Suprapubic skin (tissue), 4 donors: ENCODE measurements around the gene ZFP1. TPM values are rescaled to one million over a fixed set of nuclear protein-coding genes. Genes with fewer than 3 reads are reported as not detected.

ENCODE experiments used
- DNase-seq, 2 donors: peaks; one replicate each; pipeline ENCODE4 v3.0.0-alpha.2; 2019; ENCODE audit warnings: low spot score in 2 of 2
- H3K27ac ChIP-seq: fragments of 200-600 bp; sonication (generic); one replicate; pipeline ENCODE4 v1.5.1; 2019
- H3K27me3 ChIP-seq: fragments of 200-600 bp; sonication (generic); one replicate; pipeline ENCODE4 v1.5.1; 2019
- H3K36me3 ChIP-seq: fragments of 200-600 bp; sonication (generic); one replicate; pipeline ENCODE4 v1.5.1; 2019
- H3K4me1 ChIP-seq: fragments of 200-600 bp; sonication (generic); one replicate; pipeline ENCODE4 v1.5.1; 2019
- H3K4me3 ChIP-seq: fragments of 200-600 bp; sonication (generic); one replicate; pipeline ENCODE4 v1.5.1; 2019; ENCODE audit warnings: mild to moderate bottlenecking
- H3K9me3 ChIP-seq: fragments of 200-600 bp; sonication (generic); one replicate; pipeline ENCODE4 v1.5.1; 2019
- EP300 ChIP-seq: sonication (generic); formaldehyde crosslinking; IDR thresholded peaks from one replicate; pipeline ENCODE4 v1.6.1; 2017; ENCODE audit warnings: antibody characterized with exemption
- POLR2A ChIP-seq, 2 donors: fragments of 450-650 bp; IDR thresholded peaks; one replicate each; pipeline ENCODE4 v1.6.1; 2017; ENCODE audit warnings: antibody characterized with exemption in 2 of 2, mild to moderate bottlenecking in 2 of 2, moderate library complexity in 2 of 2
- POLR2AphosphoS5 ChIP-seq, 3 donors: sonication (generic); formaldehyde crosslinking; IDR thresholded peaks; one replicate each; pipeline ENCODE4 v1.6.1; 2017; ENCODE audit warnings: antibody characterized with exemption in 3 of 3
- WGBS: methylation state at CpG from one replicate; pipeline ENCODE4 v1.1.5; 2018; 5-methylcytosine and 5-hydroxymethylcytosine counted together
- total RNA-seq, 4 donors: library from RNA; depleted of rRNA; stranded (reverse); fragments of >200 nt; gene quantifications; one replicate each; pipeline ENCODE4 v1.1.0, GENCODE V29; 2016
- TF ChIP-seq, protein P1 (sequence below), 2 donors: fragments of 200-600 bp in 1 of 2; fragments of 450-650 bp in 1 of 2; sonication (generic) in 1 of 2; IDR thresholded peaks; one replicate each; pipeline ENCODE4 v1.5.1; 2016 to 2019; ENCODE audit warnings: antibody characterized with exemption in 2 of 2, mild to moderate bottlenecking in 1 of 2, moderate library complexity in 1 of 2

Gene ZFP1
- total RNA-seq, 4 donors from 2014 or later: 4.4 to 8.7 (median 6.8) TPM

DNA sequence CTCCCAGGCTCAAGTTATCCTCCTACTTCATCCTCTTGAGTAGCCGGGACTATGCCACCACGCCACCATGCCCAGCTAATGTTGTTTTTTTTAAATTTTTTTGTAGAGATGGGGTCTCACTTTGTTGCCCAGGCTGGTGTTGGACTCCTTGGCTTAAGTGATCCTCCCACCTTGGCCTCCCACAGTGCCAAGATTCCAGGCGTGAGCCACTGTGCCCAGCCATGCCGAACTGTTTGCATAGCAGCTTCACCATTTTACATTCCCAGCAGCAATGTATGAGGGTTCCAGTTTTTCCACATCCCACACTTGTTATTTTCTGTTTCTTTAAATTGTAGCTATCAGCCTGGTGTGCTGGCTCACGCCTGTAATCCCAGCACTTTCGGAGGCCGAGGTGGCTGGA, 68.3 kb downstream of the ZFP1 start:
- TF ChIP-seq POLR2AphosphoS5 (IDR thresholded peaks at IDR 0.05) (no peak), EP300 (no peak), POLR2A (IDR thresholded peaks at IDR 0.05) (no peak)
- TF ChIP-seq, protein P1, sequence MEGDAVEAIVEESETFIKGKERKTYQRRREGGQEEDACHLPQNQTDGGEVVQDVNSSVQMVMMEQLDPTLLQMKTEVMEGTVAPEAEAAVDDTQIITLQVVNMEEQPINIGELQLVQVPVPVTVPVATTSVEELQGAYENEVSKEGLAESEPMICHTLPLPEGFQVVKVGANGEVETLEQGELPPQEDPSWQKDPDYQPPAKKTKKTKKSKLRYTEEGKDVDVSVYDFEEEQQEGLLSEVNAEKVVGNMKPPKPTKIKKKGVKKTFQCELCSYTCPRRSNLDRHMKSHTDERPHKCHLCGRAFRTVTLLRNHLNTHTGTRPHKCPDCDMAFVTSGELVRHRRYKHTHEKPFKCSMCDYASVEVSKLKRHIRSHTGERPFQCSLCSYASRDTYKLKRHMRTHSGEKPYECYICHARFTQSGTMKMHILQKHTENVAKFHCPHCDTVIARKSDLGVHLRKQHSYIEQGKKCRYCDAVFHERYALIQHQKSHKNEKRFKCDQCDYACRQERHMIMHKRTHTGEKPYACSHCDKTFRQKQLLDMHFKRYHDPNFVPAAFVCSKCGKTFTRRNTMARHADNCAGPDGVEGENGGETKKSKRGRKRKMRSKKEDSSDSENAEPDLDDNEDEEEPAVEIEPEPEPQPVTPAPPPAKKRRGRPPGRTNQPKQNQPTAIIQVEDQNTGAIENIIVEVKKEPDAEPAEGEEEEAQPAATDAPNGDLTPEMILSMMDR (IDR thresholded peaks at IDR 0.05): no peak
- 90% methylated on average over 7 of the region's 7 CpGs for WGBS
- Histone ChIP-seq H3K27ac (no peak overlapping the region), H3K36me3 (no peaks in the 10 kb centered on the region), H3K27me3 (no peaks in the 10 kb centered on the region), H3K4me1 (no peaks in the 10 kb centered on the region), H3K9me3 (no peaks in the 10 kb centered on the region), H3K4me3 (no peak overlapping the region)
- no peak for DNase-seq

DNA sequence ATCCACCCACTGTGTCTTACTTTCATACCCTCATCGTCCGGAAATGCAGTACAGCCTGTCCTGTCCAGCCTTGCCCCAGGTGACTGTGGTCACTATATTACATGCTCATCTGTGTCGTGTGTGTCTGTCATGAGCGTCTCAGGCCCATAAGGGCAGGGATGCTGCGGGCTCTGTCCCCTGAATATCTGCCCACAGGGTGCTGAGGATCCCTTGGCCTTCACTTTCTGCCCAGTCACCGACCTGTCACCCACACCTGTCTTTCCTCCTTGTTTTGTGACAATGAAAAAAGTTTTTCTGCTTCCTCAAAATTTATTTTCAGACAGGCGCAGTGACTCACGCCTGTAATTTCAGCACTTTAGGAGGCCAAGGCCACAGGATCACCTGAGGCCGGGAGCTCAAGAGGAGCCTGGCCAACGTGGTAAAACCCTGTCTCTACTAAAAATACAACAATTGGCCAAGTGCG, 69.1 kb downstream of the ZFP1 start:
- 91% methylated on average over 11 of the region's 11 CpGs for WGBS

DNA sequence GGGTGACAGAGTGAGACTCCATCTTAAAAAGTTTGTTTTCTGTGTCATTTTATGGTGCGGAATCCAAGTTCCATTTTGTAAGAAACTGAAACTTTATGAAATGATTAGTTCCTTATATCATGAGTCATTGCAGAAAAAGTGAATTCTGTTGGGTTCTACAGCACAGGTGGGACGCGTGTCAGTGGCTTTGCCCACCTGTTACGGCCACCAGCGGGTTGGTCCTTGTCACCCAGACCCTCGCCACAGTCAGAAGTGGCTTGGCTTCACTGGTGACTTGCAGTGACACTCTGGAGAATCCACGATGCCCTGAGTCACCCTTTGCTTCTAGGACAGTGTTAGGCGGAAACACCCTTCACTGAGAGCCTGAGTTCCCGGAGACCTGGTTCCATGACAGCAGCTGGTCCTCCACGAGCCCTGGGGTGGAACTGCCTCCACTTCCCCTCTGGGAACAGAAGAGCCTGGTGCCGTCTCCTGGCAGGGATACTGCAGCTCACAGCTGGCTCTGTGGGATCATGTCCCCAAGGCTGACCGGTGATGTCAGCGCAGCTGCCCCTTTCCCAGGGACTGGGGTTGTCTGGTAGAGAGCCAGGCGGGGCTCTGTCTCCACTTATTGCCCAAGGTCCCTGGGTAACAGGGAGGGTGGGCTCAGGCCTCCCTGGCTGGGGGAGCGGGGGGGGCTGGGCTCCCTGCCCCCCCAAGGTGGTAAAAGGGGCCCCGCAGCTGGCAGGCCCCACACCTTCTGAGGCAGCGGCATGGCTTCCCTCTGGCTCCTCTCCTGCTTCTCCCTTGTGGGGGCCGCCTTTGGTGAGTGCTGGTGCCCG, 70.1 kb downstream of the ZFP1 start, which contains the start of gene CTRB1:
Gene CTRB1 (plus strand): TSS at position 733 of the 821 bp plus-strand sequence. CDS start 20 bp downstream, at position 753.
- DNase-seq: no peak
- TF ChIP-seq POLR2AphosphoS5 (IDR thresholded peaks at IDR 0.05) (no peak), POLR2A (IDR thresholded peaks at IDR 0.05) (no peak), EP300 (no peak)
- TF ChIP-seq, protein P1 (IDR thresholded peaks at IDR 0.05): no peak
- H3K27ac ChIP-seq: no peak within 1 kb of the TSS
- no peaks in the 10 kb centered on the region for H3K27me3 ChIP-seq
- no peaks in the 10 kb centered on the region for H3K36me3 ChIP-seq
- H3K4me1 ChIP-seq: no peaks in the 10 kb centered on the region
- no peak within 1 kb of the TSS for H3K4me3 ChIP-seq
- 78% methylated on average over 12 of the region's 19 CpGs for WGBS
- no peaks in the 10 kb centered on the region for H3K9me3 ChIP-seq

More for the DNA sequence above, 69.1 kb downstream of the ZFP1 start:
- H3K36me3 ChIP-seq: no peaks in the 10 kb centered on the region
- no peaks in the 10 kb centered on the region for H3K9me3 ChIP-seq
- H3K27me3 ChIP-seq: no peaks in the 10 kb centered on the region
- no peak for TF ChIP-seq EP300
- no peak for TF ChIP-seq POLR2AphosphoS5 (IDR thresholded peaks at IDR 0.05)
- TF ChIP-seq POLR2A (IDR thresholded peaks at IDR 0.05): no peak
- TF ChIP-seq, protein P1 (IDR thresholded peaks at IDR 0.05): no peak
- no peak for DNase-seq
- H3K4me3 ChIP-seq: no peak overlapping the region
- no peaks in the 10 kb centered on the region for H3K4me1 ChIP-seq
- no peak overlapping the region for H3K27ac ChIP-seq

DNA sequence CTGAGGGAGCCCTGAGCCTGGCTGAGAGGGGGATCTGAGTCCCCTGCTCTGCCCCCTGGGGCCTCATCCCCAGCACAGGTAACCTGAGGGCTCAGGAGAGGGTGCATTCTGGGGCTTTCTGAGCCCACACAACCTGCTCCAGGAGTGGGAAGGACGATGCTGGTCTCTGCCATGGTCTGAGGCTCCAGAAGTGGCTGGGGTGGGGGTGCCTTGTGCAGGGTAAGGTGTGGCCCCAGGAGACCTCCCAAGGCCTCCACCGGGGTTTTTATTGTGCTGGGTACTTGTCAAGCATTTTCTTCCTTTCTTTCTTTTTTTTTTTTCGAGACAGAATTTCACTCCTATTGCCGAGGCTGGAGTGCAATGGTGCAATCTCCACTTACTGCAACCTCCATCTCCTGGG, 70.8 kb downstream of the ZFP1 start:
- Histone ChIP-seq H3K27ac (no peak overlapping the region), H3K27me3 (peaks cover under 1% of the 10 kb centered on the region), H3K4me1 (no peaks in the 10 kb centered on the region), H3K4me3 (no peak overlapping the region), H3K9me3 (no peaks in the 10 kb centered on the region), H3K36me3 (no peaks in the 10 kb centered on the region)
- TF ChIP-seq, protein P1 (IDR thresholded peaks at IDR 0.05): no peak
- no peak for TF ChIP-seq POLR2AphosphoS5 (IDR thresholded peaks at IDR 0.05)
- TF ChIP-seq EP300: no peak
- TF ChIP-seq POLR2A (IDR thresholded peaks at IDR 0.05): no peak
- WGBS: 59% methylated on average over 4 of the region's 4 CpGs
- DNase-seq: no peak

DNA sequence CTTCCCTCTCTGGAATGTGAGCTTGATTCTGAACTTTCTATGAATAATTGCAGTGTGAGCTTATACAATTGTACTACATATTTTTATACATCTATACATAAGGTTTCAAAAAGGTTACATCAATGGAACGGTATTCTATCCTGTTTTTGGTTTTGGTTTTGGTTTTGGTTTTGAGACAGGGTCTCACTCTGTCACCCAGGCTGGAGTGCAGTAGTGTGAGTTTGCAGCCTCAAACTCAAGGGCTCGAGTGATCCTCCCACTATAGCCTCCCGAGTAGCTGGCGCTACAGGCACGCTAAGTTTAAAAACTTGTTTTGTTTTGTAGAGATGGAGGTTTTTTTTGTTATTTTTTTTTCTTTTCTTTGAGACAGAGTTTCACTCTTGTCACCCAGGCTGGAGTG, 71.5 kb downstream of the ZFP1 start:
- TF ChIP-seq POLR2AphosphoS5 (IDR thresholded peaks at IDR 0.05) (no peak), EP300 (no peak), POLR2A (IDR thresholded peaks at IDR 0.05) (no peak)
- TF ChIP-seq, protein P1 (IDR thresholded peaks at IDR 0.05): no peak
- H3K27ac ChIP-seq: no peak overlapping the region
- no peak overlapping the region for H3K4me3 ChIP-seq
- 59% methylated on average over 5 of the region's 5 CpGs for WGBS
- no peaks in the 10 kb centered on the region for H3K36me3 ChIP-seq
- H3K4me1 ChIP-seq: no peaks in the 10 kb centered on the region
- no peaks in the 10 kb centered on the region for H3K9me3 ChIP-seq
- peaks cover 8% of the 10 kb centered on the region for H3K27me3 ChIP-seq
- DNase-seq: no peak
